ENCODE measurements around the gene DMD.

- TF ChIP-seq POLR2A (IDR thresholded peaks at IDR 0.05; ENCODE audit: low read depth, low read length) (no peak), POLR2AphosphoS5 (IDR thresholded peaks at IDR 0.05; ENCODE audit: low read depth, low read length) (no peak)
Measured at GRCh38 chrX:32195611-32196010, 1015.7 kb downstream of the DMD start.
